ENCODE results near the gene TAGAP. TPM values are rescaled to one million over a fixed set of nuclear protein-coding genes. Genes with fewer than 3 reads are reported as not detected.
"Not testable (repeated sequence)": the region's sequence is repeated elsewhere in the genome, so short reads cannot be mapped to it uniquely, and the experiment has no call there.

Gene TAGAP
- total and polyA plus RNA-seq, 10 of the 15 experiments (the other 5 are each of a cell fraction or from before 2014, with no cell fraction given), result 5.3 to 27.4 (median 18.9) TPM

GRCh38 chr6:159030168-159030567 lies 14.6 kb downstream of the TAGAP start:
- ChIA-PET RAD21 (ENCODE audit: unreplicated experiment) (interaction anchor here (0.8 to 1.2 kb wide), 2 partner anchors 7 to 9 kb away, joined by 3 read pairs; no protein-coding TSS in a partner anchor), SMC1A (ENCODE audit: uncharacterized antibody, unreplicated experiment) (interaction anchor here (0.6 to 0.8 kb wide), 3 partner anchors 9 to 1506 kb away, joined by 3 to 4 read pairs (median 3); no protein-coding TSS in a partner anchor), CTCF (interaction anchor here (0.7 to 16.7 kb wide), 6 partner anchors 11 to 105 kb away, joined by 3 to 481 read pairs (median 3); no protein-coding TSS in a partner anchor), POLR2A (interaction anchor here (1.1 kb wide), 1 partner anchor 15 kb away, joined by 3 read pairs; the partner anchor contains the start of gene TAGAP)
- Histone ChIP-seq H3K36me3 (ENCODE audit: control insufficient read depth in 2 of 2, insufficient read depth in 2 of 2, low read length in 1 of 2) (no peaks in the 10 kb centered on the region), H3K27me3 (replicated peaks in 1 of 2; ENCODE audit: control insufficient read depth in 2 of 2, insufficient read depth in 2 of 2, low read length in 1 of 2) (no peaks in the 10 kb centered on the region), H2AFZ (ENCODE audit: control insufficient read depth, low read depth, low read length) (no peak overlapping the region), H3K4me2 (ENCODE audit: control insufficient read depth, insufficient read depth) (no peak overlapping the region), H3K79me2 (ENCODE audit: control insufficient read depth, insufficient read depth, low read length) (no peaks in the 10 kb centered on the region), H3K9ac (ENCODE audit: control insufficient read depth, insufficient read depth, low read length) (no peak overlapping the region), H3K4me1 (ENCODE audit: control insufficient read depth, insufficient read depth, low read length) (no peaks in the 10 kb centered on the region), H3K9me3 (replicated peaks; ENCODE audit: control insufficient read depth, insufficient read depth, low read length) (peaks cover 3% of the 10 kb centered on the region; the same call in 2 of the 3 replicates), H3K4me3 (no peak overlapping the region), H4K20me1 (ENCODE audit: control insufficient read depth, insufficient read depth) (no peaks in the 10 kb centered on the region), H3K27ac (ENCODE audit: control insufficient read depth, insufficient read depth) (no peak overlapping the region)
- in situ Hi-C loops (cut with MboI), result no loop called here
- TF ChIP-seq BCLAF1 (IDR thresholded peaks at IDR 0.05), result no peak
- TF ChIP-seq FOS (IDR thresholded peaks at IDR 0.05; ENCODE audit: borderline replicate concordance, extremely low read depth, insufficient read length), result no peak
- no peak for TF ChIP-seq PKNOX1 (IDR thresholded peaks at IDR 0.05)
- TF ChIP-seq GATAD2B (conservative IDR thresholded peaks at IDR 0.05; ENCODE audit: low read depth), result no peak
- ATAC-seq, result no peak
- intact Hi-C loops (cut with micrococcal nuclease; ENCODE audit: unreplicated experiment), result no loop called here
- FAIRE-seq, result no peak
- no peak for DNase-seq (ENCODE audit: low read depth, low spot score)
- 90% methylated on average over 2 of the region's 2 CpGs for WGBS (ENCODE audit: insufficient coverage, insufficient replicate concordance, low lambda C conversion rate, missing lambda C conversion rate)
- no TSS peak for BruUV-seq (replicated peaks)

GRCh38 chr6:159025224-159025623 lies 19.6 kb downstream of the TAGAP start:
- WGBS (ENCODE audit: insufficient coverage, insufficient replicate concordance, low lambda C conversion rate, missing lambda C conversion rate), result 92% methylated on average over 1 of the region's 1 CpG
- FAIRE-seq; intact Hi-C loops (cut with micrococcal nuclease; ENCODE audit: unreplicated experiment): not testable (repeated sequence)

More at GRCh38 chr6:159025224-159025623, 19.6 kb downstream of the TAGAP start:
- in situ Hi-C loops (cut with MboI); H3K27me3 ChIP-seq (replicated peaks in 1 of 2; ENCODE audit: control insufficient read depth in 2 of 2, insufficient read depth in 2 of 2, low read length in 1 of 2); H3K4me1 ChIP-seq (ENCODE audit: control insufficient read depth, insufficient read depth, low read length); POLR2A ChIA-PET; H4K20me1 ChIP-seq (ENCODE audit: control insufficient read depth, insufficient read depth); H3K4me2 ChIP-seq (ENCODE audit: control insufficient read depth, insufficient read depth); SMC1A ChIA-PET (ENCODE audit: uncharacterized antibody, unreplicated experiment); H3K27ac ChIP-seq (ENCODE audit: control insufficient read depth, insufficient read depth); H3K79me2 ChIP-seq (ENCODE audit: control insufficient read depth, insufficient read depth, low read length); DNase-seq (ENCODE audit: low read depth, low spot score); H3K4me3 ChIP-seq; BruUV-seq (replicated peaks); H3K9ac ChIP-seq (ENCODE audit: control insufficient read depth, insufficient read depth, low read length); RAD21 ChIA-PET (ENCODE audit: unreplicated experiment); ATAC-seq; H3K36me3 ChIP-seq (ENCODE audit: control insufficient read depth in 2 of 2, insufficient read depth in 2 of 2, low read length in 1 of 2); H2AFZ ChIP-seq (ENCODE audit: control insufficient read depth, low read depth, low read length): not testable (repeated sequence)
- H3K9me3 ChIP-seq (replicated peaks; ENCODE audit: control insufficient read depth, insufficient read depth, low read length), result peaks cover 13% of the 10 kb centered on the region; the same call in 2 of the 3 replicates
- CTCF ChIA-PET, result interaction anchor here (1.0 to 1.7 kb wide), 2 partner anchors 14 to 25 kb away, joined by 3 to 6 read pairs; partner anchors contain the start of gene RSPH3
